ENCODE data around the gene CD74. TPM values are rescaled to one million over a fixed set of nuclear protein-coding genes. Genes with fewer than 3 reads are reported as not detected.

Gene CD74
- polyA plus RNA-seq, 1 donor from 2014 or later, result not detected

GRCh38 chr5:150449517-150450339, 37.0 kb upstream of the CD74 start, which contains the start of gene RPS14:
Gene RPS14 (minus strand): TSS chr5:150449739. CDS start chr5:150447733, 2,006 bp downstream.
- H3K27me3 ChIP-seq (ENCODE audit: insufficient read depth, low read depth, low read length), result no peaks in the 10 kb centered on the region
- peak; percentile 88 for TF ChIP-seq EP300 (conservative IDR thresholded peaks at IDR 0.05; ENCODE audit: poor library complexity, severe bottlenecking)
- peak; percentile 95 for TF ChIP-seq MXI1 (conservative IDR thresholded peaks at IDR 0.05; ENCODE audit: poor library complexity, severe bottlenecking)
- TF ChIP-seq POLR2AphosphoS5 (IDR thresholded peaks at IDR 0.05), result peak; percentile 97
- TF ChIP-seq TAF1 (IDR thresholded peaks at IDR 0.05; ENCODE audit: low read depth), result peak; percentile 61
- TF ChIP-seq SMC3 (conservative IDR thresholded peaks at IDR 0.05; ENCODE audit: poor library complexity), result peak; percentile 59
- peak; percentile 93 for TF ChIP-seq REST (IDR thresholded peaks at IDR 0.05; ENCODE audit: borderline replicate concordance)
- peak; percentile 58 for TF ChIP-seq RAD21 (conservative IDR thresholded peaks at IDR 0.05)
- peak; percentile 99 for TF ChIP-seq CTCF (IDR thresholded peaks at IDR 0.05; ENCODE audit: poor library complexity, severe bottlenecking)
- TF ChIP-seq EZH2 (IDR thresholded peaks at IDR 0.05; ENCODE audit: borderline replicate concordance, insufficient read depth, low read length, poor library complexity, severe bottlenecking), result no peak
- H3K9ac ChIP-seq (ENCODE audit: low read length), result peak within 1 kb of the TSS; percentile 93
- no peaks in the 10 kb centered on the region for H3K36me3 ChIP-seq (ENCODE audit: insufficient read depth, low read length)
- no peaks in the 10 kb centered on the region for H3F3A ChIP-seq (ENCODE audit: insufficient read depth, low read length, poor library complexity, severe bottlenecking)
- peak within 1 kb of the TSS; percentile 97 for H3K27ac ChIP-seq (ENCODE audit: low read length)
- no peaks in the 10 kb centered on the region for H4K20me1 ChIP-seq (ENCODE audit: insufficient read depth)
- peak within 1 kb of the TSS; percentile 78 for H2AFZ ChIP-seq (ENCODE audit: low read depth, low read length)
- H3K9me2 ChIP-seq (ENCODE audit: insufficient read depth, low read length), result no peaks in the 10 kb centered on the region
- H3K4me3 ChIP-seq (ENCODE audit: low read length), result peak within 1 kb of the TSS; percentile 79
- peak within 1 kb of the TSS; percentile 91 for H3K4me2 ChIP-seq (ENCODE audit: low read length)
- peaks cover 19% of the 10 kb centered on the region for H3K79me2 ChIP-seq (replicated peaks; ENCODE audit: insufficient read depth, low read length)
- H3K9me3 ChIP-seq (ENCODE audit: low read length), result no peaks in the 10 kb centered on the region

- Histone ChIP-seq H3K9me3 (ENCODE audit: low read length) (no peaks in the 10 kb centered on the region), H2AFZ (ENCODE audit: low read depth, low read length) (peak overlapping the region; percentile 78), H3K4me3 (ENCODE audit: low read length) (peak overlapping the region; percentile 79), H3F3A (ENCODE audit: insufficient read depth, low read length, poor library complexity, severe bottlenecking) (no peaks in the 10 kb centered on the region), H3K9me2 (ENCODE audit: insufficient read depth, low read length) (no peaks in the 10 kb centered on the region), H3K4me2 (ENCODE audit: low read length) (peak overlapping the region; percentile 91), H3K9ac (ENCODE audit: low read length) (peak overlapping the region; percentile 93), H4K20me1 (ENCODE audit: insufficient read depth) (no peaks in the 10 kb centered on the region), H3K27ac (ENCODE audit: low read length) (peak overlapping the region; percentile 97), H3K27me3 (ENCODE audit: insufficient read depth, low read depth, low read length) (no peaks in the 10 kb centered on the region), H3K36me3 (ENCODE audit: insufficient read depth, low read length) (no peaks in the 10 kb centered on the region), H3K79me2 (replicated peaks; ENCODE audit: insufficient read depth, low read length) (peaks cover 19% of the 10 kb centered on the region)
- TF ChIP-seq REST (IDR thresholded peaks at IDR 0.05; ENCODE audit: borderline replicate concordance) (no peak), RAD21 (conservative IDR thresholded peaks at IDR 0.05) (no peak), CTCF (IDR thresholded peaks at IDR 0.05; ENCODE audit: poor library complexity, severe bottlenecking) (no peak), SMC3 (conservative IDR thresholded peaks at IDR 0.05; ENCODE audit: poor library complexity) (no peak), POLR2AphosphoS5 (IDR thresholded peaks at IDR 0.05) (no peak)
Measured at GRCh38 chr5:150448952-150449516, 36.3 kb upstream of the CD74 start.

All from neural cell (in vitro differentiated cells).